Heart left ventricle (tissue), 13 donors: ENCODE data around the gene KIF16B.

Experiments
- CTCF ChIP-seq, 12 donors: fragments of 200-600 bp; sonication (generic) in 4 of 12; IDR thresholded peaks; one replicate each; pipeline versions ENCODE4 v1.5.0 to v1.8.0; 2018 to 2022; ENCODE audit warnings: antibody characterized with exemption in 12 of 12, mild to moderate bottlenecking in 5 of 12
- POLR2A ChIP-seq, 2 donors: fragments of 450-650 bp; IDR thresholded peaks; one replicate each; pipeline ENCODE4 v1.6.1; 2017; ENCODE audit warnings: antibody characterized with exemption in 2 of 2, mild to moderate bottlenecking in 2 of 2, moderate library complexity in 2 of 2
- donor health status: ischemic (EF 13 %, LVEDD 7.1; RV severe dilation, severe dysfunction).
- donor health status: DM: no; HTN: yes; CAD: no.
- donor health status: DM: no; HTN: no; CAD: no.
- donor health status: ischemic (EF 25% LVEDD 6.9; RV normal size, moderate dysfunction).
- donor health status: ischemic (EF 25% LVEDD 5.7; RV mildly dilated, moderate dysfunction).
- donor health status: ischemic (EF 35%, LVEDD 5.7; RV mildly dilated, moderate dysfunction).
- donor health status: nonischemic (EF 11% LVEDD 7.7; RV severe dilation, severe dysfunction).
- donor health status: DM: yes; HTN: yes; CAD: no.
- donor health status: PGD.
- donor health status: ischemic (EF 29% LVEDD 5.4; RV normal size, mild dysfunction).
- donor health status: nonischemic (EF 23%, LVEDD 6.1; RV moderate dilation, normal function).

GRCh38 chr20:16351415-16351814, 221.8 kb downstream of the KIF16B start:
- no peak for TF ChIP-seq POLR2A (IDR thresholded peaks at IDR 0.05)
- no peak for TF ChIP-seq CTCF (IDR thresholded peaks at IDR 0.05)
